SU-DHL-6 (cell line): Measurements from ENCODE around the gene NEXMIF.
"Not testable (repeated sequence)": the region's sequence is repeated elsewhere in the genome, so short reads cannot be mapped to it uniquely, and the experiment has no call there.

Source experiments
- CTCF ChIP-seq: fragments of 200-600 bp; sonication (generic); IDR thresholded peaks from one replicate; pipeline ENCODE4 v1.5.1; 2017; ENCODE audit warnings: antibody characterized with exemption, mild to moderate bottlenecking, low read length, moderate library complexity; ENCODE audit not compliant: insufficient read depth, poor library complexity, severe bottlenecking
- EZH2phosphoT487 ChIP-seq: fragments of 200-600 bp; sonication (generic), shearing (Covaris generic); conservative IDR thresholded peaks from 2 replicates; pipeline ENCODE4 v1.6.1; 2018; ENCODE audit warnings: mild to moderate bottlenecking, antibody characterized with exemption, low read length, moderate library complexity, mixed read lengths

- not testable (repeated sequence) for TF ChIP-seq CTCF, EZH2phosphoT487
These were observed 42.9 kb downstream of the NEXMIF start for GRCh38 chrX:74882383-74882782.
